Effector memory CD8-positive, alpha-beta T cell (primary cell): ENCODE measurements around the gene MBLAC2.
A peak's percentile ranks its signal among the peaks of the same experiment; 100 is the strongest.

ENCODE experiments used
- ATAC-seq: fragments of 150-1000 bp; cut with Tn5 transposase; replicated peaks from 2 replicates; pipeline ENCODE4 v1.10.0; 2021; ENCODE audit warnings: mild to moderate bottlenecking, moderate library complexity
- DNase-seq, 3 experiments: peaks; one replicate each; pipeline ENCODE4 v3.0.0; 2021
- H3K27ac Mint-ChIP-seq, 2 donors: one replicate each; pipeline ENCODE4 v1.8.0; 2022; ENCODE audit warnings: mild to moderate bottlenecking in 2 of 2, mixed read lengths in 2 of 2, moderate library complexity in 2 of 2
- H3K27me3 Mint-ChIP-seq, 2 donors: one replicate each; pipeline ENCODE4 v1.8.0; 2022; ENCODE audit warnings: mixed read lengths in 2 of 2
- H3K36me3 Mint-ChIP-seq: one replicate; pipeline ENCODE4 v1.8.0; 2022; ENCODE audit warnings: mild to moderate bottlenecking, moderate library complexity, mixed read lengths; ENCODE audit not compliant: insufficient read depth
- H3K4me1 Mint-ChIP-seq, 2 donors: one replicate each; pipeline ENCODE4 v1.8.0; 2022; ENCODE audit warnings: low read depth in 2 of 2, mixed read lengths in 2 of 2
- H3K4me3 Mint-ChIP-seq, 2 donors: one replicate each; pipeline ENCODE4 v1.8.0; 2022; ENCODE audit warnings: mild to moderate bottlenecking in 2 of 2, mixed read lengths in 2 of 2, moderate library complexity in 2 of 2
- H3K9me3 Mint-ChIP-seq, 2 donors: one replicate each; pipeline ENCODE4 v1.8.0; 2022; ENCODE audit warnings: mixed read lengths in 2 of 2

MBLAC2 gene

DNA sequence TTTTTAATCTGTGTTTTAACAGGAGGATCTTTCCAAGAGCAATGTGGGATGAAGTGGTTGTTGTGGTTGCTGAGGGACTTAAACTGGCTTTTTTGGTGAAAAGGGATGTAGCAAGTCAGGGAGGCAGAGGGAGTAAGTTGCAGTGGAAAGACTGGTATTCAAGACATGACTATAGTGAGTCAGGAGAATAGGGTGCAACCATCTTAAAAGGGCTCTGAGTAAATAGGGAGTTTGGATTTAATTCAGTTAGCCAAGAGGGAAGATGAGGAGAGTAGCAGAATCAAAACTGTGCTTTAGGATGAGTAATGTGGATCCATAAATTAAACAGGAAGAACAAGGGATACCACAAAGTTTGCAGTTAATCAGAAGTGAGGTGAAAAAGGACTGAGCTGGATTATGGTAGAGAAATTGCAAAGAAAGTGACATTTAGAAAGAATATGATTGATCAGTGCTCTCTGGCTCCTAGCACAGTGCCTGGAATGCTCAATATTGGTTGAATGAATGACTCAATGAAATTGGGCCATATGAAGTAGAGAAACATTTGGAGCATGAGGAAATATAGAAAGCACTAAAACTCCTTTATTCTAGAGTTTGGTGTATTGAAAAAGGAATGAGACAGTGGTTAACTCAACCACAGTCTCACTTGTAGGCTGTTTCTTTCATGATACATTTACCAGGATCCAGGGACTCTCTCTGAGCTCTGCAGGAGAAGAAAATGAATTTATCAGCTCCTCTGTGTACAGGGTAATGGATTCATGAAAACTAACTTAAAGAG, 5.2 kb upstream of the MBLAC2 start:
- H3K9me3 Mint-ChIP-seq = no peaks in the 10 kb centered on the region
- peaks cover 4 to 8% of the 10 kb centered on the region in 2 donors for H3K4me1 Mint-ChIP-seq
- ATAC-seq (no peak), DNase-seq (no peak)
- no peaks in the 10 kb centered on the region for H3K27me3 Mint-ChIP-seq
- no peak overlapping the region for H3K27ac Mint-ChIP-seq
- H3K36me3 Mint-ChIP-seq = peaks cover 5% of the 10 kb centered on the region
- no peak overlapping the region for H3K4me3 Mint-ChIP-seq

DNA sequence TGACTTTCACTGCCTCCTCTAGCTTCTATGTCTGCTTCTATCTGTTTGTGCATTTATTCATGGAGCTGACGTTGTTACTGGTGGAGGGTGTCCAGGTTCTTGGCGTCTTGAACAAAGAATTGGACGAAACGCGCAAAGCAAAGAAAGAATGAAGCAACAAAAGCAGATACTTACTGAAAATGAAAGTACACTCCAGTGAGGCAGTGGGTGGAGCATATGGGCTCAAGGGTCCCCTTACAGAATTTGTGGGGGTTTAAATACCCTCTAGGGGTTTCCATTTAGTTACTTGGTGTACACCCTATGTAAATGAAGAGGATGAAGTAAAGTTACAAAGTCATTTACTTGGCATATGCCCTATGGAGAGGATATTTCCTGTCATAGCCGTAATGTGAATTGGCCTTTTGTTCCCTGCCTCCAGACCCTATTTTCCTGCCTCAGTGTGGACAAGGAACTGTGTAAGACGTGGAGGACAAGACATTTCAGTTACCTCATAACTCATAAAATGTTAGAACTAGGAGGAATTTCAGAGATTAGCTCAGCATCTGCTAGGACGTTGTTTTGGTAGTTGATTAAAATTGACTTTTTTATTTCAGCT, 3.1 kb upstream of the MBLAC2 start:
- H3K36me3 Mint-ChIP-seq = peaks cover 14% of the 10 kb centered on the region

GRCh38 chr5:90477073-90477472, 2.5 kb upstream of the MBLAC2 start:
- Mint-ChIP-seq H3K9me3 (no peaks in the 10 kb centered on the region), H3K4me1 (peaks cover 18 to 22% of the 10 kb centered on the region in 2 donors), H3K27ac (no peak overlapping the region), H3K27me3 (no peaks in the 10 kb centered on the region), H3K4me3 (no peak overlapping the region), H3K36me3 (peaks cover 14% of the 10 kb centered on the region)
- no peak for DNase-seq
- no peak for ATAC-seq

More for the DNA sequence above, 3.1 kb upstream of the MBLAC2 start:
- Mint-ChIP-seq H3K27ac (no peak overlapping the region), H3K9me3 (no peaks in the 10 kb centered on the region), H3K4me3 (no peak overlapping the region), H3K4me1 (peaks cover 18 to 22% of the 10 kb centered on the region in 2 donors), H3K27me3 (no peaks in the 10 kb centered on the region)
- no peak for DNase-seq
- ATAC-seq = no peak

DNA sequence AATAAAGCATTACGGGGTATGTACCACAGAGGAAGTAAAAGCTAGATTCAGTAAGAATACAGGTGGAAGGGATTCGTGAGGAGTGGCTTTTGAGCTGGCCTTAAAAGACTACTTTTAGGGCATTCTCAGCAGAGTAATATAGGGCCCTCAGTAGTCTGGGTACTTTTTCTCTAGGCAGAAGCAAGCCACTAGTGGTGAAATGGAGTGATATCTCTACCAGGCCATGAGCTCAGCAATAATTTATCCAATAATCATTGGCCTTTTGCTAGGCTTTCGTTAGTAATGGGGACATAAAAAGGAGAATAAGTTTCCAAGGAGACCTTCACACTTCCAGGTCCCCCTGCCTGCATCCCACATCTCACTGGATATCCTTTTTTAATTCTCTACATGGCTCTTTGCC, 1.8 kb upstream of the MBLAC2 start:
- no peak overlapping the region for H3K27ac Mint-ChIP-seq
- DNase-seq (no peak), ATAC-seq (no peak)
- H3K36me3 Mint-ChIP-seq = peaks cover 14% of the 10 kb centered on the region
- no peaks in the 10 kb centered on the region for H3K27me3 Mint-ChIP-seq
- no peak overlapping the region for H3K4me3 Mint-ChIP-seq
- H3K9me3 Mint-ChIP-seq = no peaks in the 10 kb centered on the region
- peaks cover 18 to 22% of the 10 kb centered on the region in 2 donors for H3K4me1 Mint-ChIP-seq

DNA sequence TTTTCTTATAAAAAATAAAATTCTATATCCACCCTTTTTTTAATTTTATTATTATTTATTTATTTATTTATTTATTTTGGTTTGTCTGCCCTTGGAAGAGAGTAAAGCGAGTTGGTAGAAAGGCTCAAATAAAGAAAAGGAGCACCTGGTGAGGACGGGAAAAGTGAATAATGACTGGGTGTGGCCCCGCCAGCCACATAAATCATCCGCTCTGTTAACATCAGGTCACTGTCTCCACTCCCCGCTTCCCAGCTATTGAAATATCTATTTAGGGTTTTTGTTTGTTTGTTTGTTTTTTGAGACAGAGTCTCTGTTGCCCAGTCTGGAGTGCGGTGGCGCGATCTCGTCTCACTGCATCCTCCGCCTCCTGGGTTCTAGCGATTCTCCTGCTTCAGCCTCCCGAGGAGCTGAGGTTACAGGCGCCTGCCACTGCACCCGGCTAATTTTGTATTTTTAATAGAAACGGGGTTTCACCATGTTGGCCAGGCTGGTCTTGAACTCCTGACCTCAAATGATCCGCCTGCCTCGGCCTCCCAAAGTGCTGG, 937 bp upstream of the MBLAC2 start:
- H3K36me3 Mint-ChIP-seq = peaks cover 14% of the 10 kb centered on the region
- H3K4me3 Mint-ChIP-seq = peak overlapping the region; percentile 96 to 99
- no peak overlapping the region for H3K27ac Mint-ChIP-seq

GRCh38 chr5:90473396-90474234, 956 bp downstream of the MBLAC2 start:
- ATAC-seq = peak; percentile 1
- Mint-ChIP-seq H3K27ac (peak overlapping the region; percentile 88 to 93), H3K27me3 (no peaks in the 10 kb centered on the region), H3K4me1 (peaks cover 22 to 42% of the 10 kb centered on the region in 2 donors), H3K36me3 (peaks cover 14% of the 10 kb centered on the region), H3K4me3 (peak overlapping the region; percentile 96 to 99), H3K9me3 (no peaks in the 10 kb centered on the region)
- peak in 2 of 3 experiments; percentile 0 to 2 for DNase-seq

More for the DNA sequence above, 937 bp upstream of the MBLAC2 start:
- no peak for ATAC-seq
- no peak for DNase-seq
- Mint-ChIP-seq H3K4me1 (peaks cover 22 to 30% of the 10 kb centered on the region in 2 donors), H3K9me3 (no peaks in the 10 kb centered on the region), H3K27me3 (no peaks in the 10 kb centered on the region)

GRCh38 chr5:90472783-90473395, 1.7 kb downstream of the MBLAC2 start:
- no peaks in the 10 kb centered on the region for H3K27me3 Mint-ChIP-seq
- peaks cover 22 to 42% of the 10 kb centered on the region in 2 donors for H3K4me1 Mint-ChIP-seq
- H3K36me3 Mint-ChIP-seq = peaks cover 14% of the 10 kb centered on the region
- peak overlapping the region; percentile 96 to 99 for H3K4me3 Mint-ChIP-seq
- no peak for ATAC-seq
- no peaks in the 10 kb centered on the region for H3K9me3 Mint-ChIP-seq
- peak overlapping the region; percentile 39 to 93 for H3K27ac Mint-ChIP-seq
- no peak for DNase-seq

- no peaks in the 10 kb centered on the region for H3K9me3 Mint-ChIP-seq
- DNase-seq (no peak), ATAC-seq (no peak)
- H3K27me3 Mint-ChIP-seq = no peaks in the 10 kb centered on the region
- H3K36me3 Mint-ChIP-seq = peaks cover 8% of the 10 kb centered on the region
- no peak overlapping the region for H3K27ac Mint-ChIP-seq
- peaks cover 1 to 4% of the 10 kb centered on the region in 2 donors for H3K4me1 Mint-ChIP-seq
- H3K4me3 Mint-ChIP-seq = no peak overlapping the region
Measured at GRCh38 chr5:90461288-90461687, 13.3 kb downstream of the MBLAC2 start.

DNA sequence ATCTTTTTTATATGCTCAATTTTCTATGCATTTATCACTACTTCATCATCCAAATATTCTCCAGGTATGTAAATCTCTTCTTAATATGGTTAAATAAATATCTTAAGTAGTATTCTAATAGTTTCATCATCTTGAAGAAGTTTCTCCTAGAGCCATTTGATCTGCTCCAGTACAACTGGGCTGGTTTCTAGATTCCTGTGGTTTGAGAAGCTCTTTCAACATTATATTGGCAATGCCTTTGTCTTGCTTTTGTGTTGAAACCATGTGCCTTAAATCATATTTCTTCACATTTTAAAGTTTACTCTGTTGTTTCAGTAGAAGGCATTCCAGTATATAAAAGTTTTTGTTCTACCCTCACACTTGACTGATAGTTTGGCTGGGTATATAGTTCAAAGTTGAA, 27.6 kb downstream of the MBLAC2 start:
- ATAC-seq (no peak), DNase-seq (no peak)
- Mint-ChIP-seq H3K27ac (no peak overlapping the region), H3K4me1 (no peaks in the 10 kb centered on the region), H3K27me3 (no peaks in the 10 kb centered on the region), H3K4me3 (no peak overlapping the region), H3K9me3 (no peaks in the 10 kb centered on the region), H3K36me3 (peaks cover 6% of the 10 kb centered on the region)

- H3K27me3 Mint-ChIP-seq = peaks cover 0 to 12% of the 10 kb centered on the region in 2 donors
- H3K4me1 Mint-ChIP-seq = peaks cover 2 to 4% of the 10 kb centered on the region in 2 donors
- no peaks in the 10 kb centered on the region for H3K9me3 Mint-ChIP-seq
- H3K27ac Mint-ChIP-seq = no peak overlapping the region
- peak overlapping the region; percentile 65 to 71 for H3K4me3 Mint-ChIP-seq
- DNase-seq = no peak
- ATAC-seq = no peak
- no peaks in the 10 kb centered on the region for H3K36me3 Mint-ChIP-seq
Measured at GRCh38 chr5:90440644-90441043, 33.9 kb downstream of the MBLAC2 start.

DNA sequence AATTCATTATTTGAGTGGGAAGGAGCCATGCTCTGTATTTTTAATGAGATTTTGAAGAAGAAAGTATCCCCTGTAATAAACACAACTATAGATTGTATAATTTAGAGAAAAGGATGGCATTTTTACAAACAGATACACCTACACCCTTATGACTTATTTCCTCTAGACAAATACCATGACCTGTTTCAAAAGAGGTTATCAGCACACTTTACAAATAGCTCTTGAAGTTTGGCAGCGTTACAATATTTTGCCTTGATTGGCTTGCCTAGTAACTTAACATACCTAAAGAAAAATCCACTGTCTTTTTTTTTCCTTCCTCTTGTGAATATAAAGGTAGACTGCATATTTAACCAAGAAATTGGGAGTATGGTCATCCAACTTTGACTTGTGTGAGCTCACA, 36.5 kb downstream of the MBLAC2 start:
- no peak for ATAC-seq
- H3K27me3 Mint-ChIP-seq = peaks cover 0 to 12% of the 10 kb centered on the region in 2 donors
- DNase-seq = no peak
- H3K4me3 Mint-ChIP-seq = no peak overlapping the region
- H3K36me3 Mint-ChIP-seq = no peaks in the 10 kb centered on the region
- no peaks in the 10 kb centered on the region for H3K9me3 Mint-ChIP-seq
- peaks cover 2 to 4% of the 10 kb centered on the region in 2 donors for H3K4me1 Mint-ChIP-seq
- no peak overlapping the region for H3K27ac Mint-ChIP-seq

DNA sequence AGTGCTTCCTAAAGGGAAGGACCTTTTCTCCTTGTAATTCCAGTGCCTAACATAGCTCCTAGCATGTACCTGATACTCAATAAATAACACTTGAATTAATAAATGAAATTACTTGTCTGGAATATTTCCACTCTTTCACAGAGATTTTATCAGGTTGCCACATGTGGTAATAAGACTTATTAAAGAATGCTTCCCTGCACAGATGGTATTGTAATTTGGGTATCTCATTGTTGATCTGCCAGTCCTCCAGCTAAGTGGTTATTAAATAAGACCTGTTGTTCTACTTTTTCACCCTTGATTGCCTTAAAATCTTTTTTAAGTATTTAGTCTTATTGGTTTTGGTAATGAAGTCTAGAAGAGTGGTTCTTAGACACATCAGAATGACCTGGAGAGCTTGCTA, 36.9 kb downstream of the MBLAC2 start:
- Mint-ChIP-seq H3K4me1 (peaks cover 2 to 4% of the 10 kb centered on the region in 2 donors), H3K27me3 (peaks cover 0 to 12% of the 10 kb centered on the region in 2 donors), H3K27ac (no peak overlapping the region), H3K4me3 (no peak overlapping the region), H3K36me3 (no peaks in the 10 kb centered on the region), H3K9me3 (no peaks in the 10 kb centered on the region)
- ATAC-seq (no peak), DNase-seq (no peak)
